HEK293T (cell line): ENCODE measurements around the gene MKRN2.

Experiments used
- BHLHE40 ChIP-seq: fragments of 450-650 bp; IDR thresholded peaks from 2 replicates; pipeline ENCODE4 v1.6.1; 2016; ENCODE audit warnings: mild to moderate bottlenecking, moderate library complexity, borderline replicate concordance
- FOXA1 ChIP-seq: fragments of 450-650 bp; IDR thresholded peaks from 2 replicates; pipeline ENCODE4 v1.6.1; 2016; ENCODE audit warnings: mild to moderate bottlenecking
- FOXM1 ChIP-seq: fragments of 450-650 bp; IDR thresholded peaks from 2 replicates; pipeline ENCODE4 v1.6.1; 2017; ENCODE audit warnings: mild to moderate bottlenecking, borderline replicate concordance
- L3MBTL2 ChIP-seq: fragments of 450-650 bp; conservative IDR thresholded peaks from 2 replicates; pipeline ENCODE4 v1.6.1; 2016; ENCODE audit warnings: mild to moderate bottlenecking
- SUZ12 ChIP-seq: fragments of 450-650 bp; IDR thresholded peaks from 2 replicates; pipeline ENCODE4 v1.6.1; 2016; ENCODE audit warnings: mild to moderate bottlenecking
- TARDBP ChIP-seq: fragments of 450-650 bp; IDR thresholded peaks from 2 replicates; pipeline ENCODE4 v1.6.1; 2016
- ZNF384 ChIP-seq: fragments of 450-650 bp; IDR thresholded peaks from 2 replicates; pipeline ENCODE4 v1.6.1; 2016
- TF ChIP-seq, protein P1 (sequence below): fragments of 450-650 bp; IDR thresholded peaks from 2 replicates; pipeline ENCODE4 v1.6.1; 2016

DNA sequence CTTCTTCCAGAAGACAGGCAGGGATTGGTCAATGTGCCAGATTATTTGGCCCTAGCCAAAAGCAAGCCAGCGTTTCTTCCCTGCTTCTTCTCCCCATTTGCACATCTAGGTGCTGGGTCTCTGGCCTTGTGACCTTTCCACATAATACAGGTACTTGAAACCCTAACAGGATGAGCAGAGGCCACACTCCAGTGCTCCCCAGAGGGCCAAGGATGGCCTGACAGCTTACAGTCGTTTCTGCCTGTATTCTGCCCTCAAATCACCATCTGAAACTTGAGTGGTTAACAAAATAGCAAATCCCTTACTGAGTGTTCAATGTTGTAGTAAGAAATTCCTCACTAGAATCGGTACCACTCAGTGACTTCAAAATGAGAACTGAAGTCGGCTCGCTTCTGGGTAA, 29.1 kb downstream of the MKRN2 start:
- no peak for TF ChIP-seq TARDBP
- no peak for TF ChIP-seq FOXM1
- TF ChIP-seq BHLHE40: no peak
- no peak for TF ChIP-seq SUZ12
- TF ChIP-seq, protein P1, sequence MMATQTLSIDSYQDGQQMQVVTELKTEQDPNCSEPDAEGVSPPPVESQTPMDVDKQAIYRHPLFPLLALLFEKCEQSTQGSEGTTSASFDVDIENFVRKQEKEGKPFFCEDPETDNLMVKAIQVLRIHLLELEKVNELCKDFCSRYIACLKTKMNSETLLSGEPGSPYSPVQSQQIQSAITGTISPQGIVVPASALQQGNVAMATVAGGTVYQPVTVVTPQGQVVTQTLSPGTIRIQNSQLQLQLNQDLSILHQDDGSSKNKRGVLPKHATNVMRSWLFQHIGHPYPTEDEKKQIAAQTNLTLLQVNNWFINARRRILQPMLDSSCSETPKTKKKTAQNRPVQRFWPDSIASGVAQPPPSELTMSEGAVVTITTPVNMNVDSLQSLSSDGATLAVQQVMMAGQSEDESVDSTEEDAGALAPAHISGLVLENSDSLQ: no peak
- TF ChIP-seq ZNF384: no peak
- no peak for TF ChIP-seq L3MBTL2
- TF ChIP-seq FOXA1: no peak
